Osteoblast (primary cell): ENCODE data around the gene CTTN. TPM values are rescaled to one million over a fixed set of nuclear protein-coding genes. Genes with fewer than 3 reads are reported as not detected.
A peak's percentile ranks its signal among the peaks of the same experiment; 100 is the strongest.

Experiments
- DNase-seq: peaks from one replicate; pipeline ENCODE4 v3.0.0; 2011; ENCODE audit warnings: low spot score, mixed read lengths; ENCODE audit not compliant: insufficient read length; ENCODE audit errors: missing footprints
- H2AFZ ChIP-seq: 2 replicates; pipeline ENCODE4 v1.6.0; 2011; ENCODE audit warnings: mild to moderate bottlenecking, low read length
- H3K27ac ChIP-seq: 2 replicates; pipeline ENCODE4 v1.5.1; 2011; ENCODE audit warnings: mild to moderate bottlenecking, low read depth, low read length, moderate library complexity
- H3K27me3 ChIP-seq: 2 replicates; pipeline ENCODE4 v1.6.0; 2012; ENCODE audit warnings: mild to moderate bottlenecking, control low read depth, inconsistent platforms, low read length, moderate library complexity; ENCODE audit not compliant: insufficient read depth
- H3K36me3 ChIP-seq: 2 replicates; pipeline ENCODE4 v1.5.1; 2011; ENCODE audit warnings: mild to moderate bottlenecking, low read length, control low read depth, moderate library complexity; ENCODE audit not compliant: insufficient read depth
- H3K4me1 ChIP-seq: 2 replicates; pipeline ENCODE4 v1.5.1; 2011; ENCODE audit warnings: mild to moderate bottlenecking, low read length, control low read depth, moderate library complexity; ENCODE audit not compliant: insufficient read depth
- H3K4me2 ChIP-seq: 2 replicates; pipeline ENCODE4 v1.6.0; 2011; ENCODE audit warnings: mild to moderate bottlenecking, low read length; ENCODE audit not compliant: insufficient read depth
- H3K4me3 ChIP-seq: fragments of 200-600 bp; sonication (generic); 3 replicates; pipeline ENCODE4 v1.5.1; 2012; ENCODE audit warnings: mild to moderate bottlenecking, low read length, inconsistent platforms; ENCODE audit not compliant: insufficient read depth
- H3K79me2 ChIP-seq: 2 replicates; pipeline ENCODE4 v1.6.0; 2012; ENCODE audit warnings: mild to moderate bottlenecking, low read length, control low read depth, inconsistent platforms; ENCODE audit not compliant: insufficient read depth
- H3K9me3 ChIP-seq: 2 replicates; pipeline ENCODE4 v1.5.1; 2011; ENCODE audit warnings: low read depth, low read length, control low read depth
- H4K20me1 ChIP-seq: 2 replicates; pipeline ENCODE4 v1.6.0; 2012; ENCODE audit warnings: mild to moderate bottlenecking, low read length, control low read depth; ENCODE audit not compliant: insufficient read depth
- total RNA-seq: library from RNA; depleted of rRNA; stranded (reverse); fragments of >200 nt; gene quantifications from 2 replicates; pipeline ENCODE4 v1.2.3, GENCODE V29; 2012
- TF ChIP-seq, protein P1 (sequence below): IDR thresholded peaks from 2 replicates; pipeline ENCODE4 v1.5.1; 2011; ENCODE audit warnings: mild to moderate bottlenecking, low read depth, low read length, moderate library complexity; ENCODE audit errors: extremely low read depth

Gene CTTN
- total RNA-seq, 1 donor, result 429 TPM

DNA sequence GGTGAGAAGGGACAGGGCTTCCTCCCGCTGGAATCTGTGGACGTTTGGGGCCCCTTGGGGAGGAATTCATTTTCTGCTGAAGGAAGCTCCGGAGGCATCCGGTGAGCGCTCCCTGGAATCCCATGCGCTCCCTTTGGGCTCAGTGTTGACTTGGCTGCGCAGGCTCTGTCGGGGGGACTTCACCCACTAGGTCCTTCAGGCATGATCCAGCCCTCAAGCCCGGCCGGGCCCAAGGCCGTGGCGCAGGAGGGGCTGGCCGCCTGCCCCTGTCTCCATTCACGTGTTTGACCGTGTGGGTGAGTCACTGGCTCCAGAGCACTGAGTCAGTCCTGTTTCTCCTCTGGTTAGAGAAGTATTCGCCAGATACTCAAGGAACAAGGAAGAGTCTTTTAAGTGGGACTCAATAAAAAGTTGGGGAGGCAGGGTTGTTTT lies 1.4 kb downstream of the CTTN start:
- Histone ChIP-seq H3K79me2 (peaks cover 85% of the 10 kb centered on the region), H3K27me3 (no peaks in the 10 kb centered on the region), H3K4me1 (peaks cover 25% of the 10 kb centered on the region), H3K27ac (peak overlapping the region; percentile 90), H3K4me2 (peak overlapping the region; percentile 96), H3K9me3 (no peaks in the 10 kb centered on the region), H3K4me3 (peak overlapping the region; percentile 83), H4K20me1 (peaks cover 49% of the 10 kb centered on the region), H3K36me3 (peaks cover 10% of the 10 kb centered on the region), H2AFZ (peak overlapping the region; percentile 71)
- peak; percentile 98 for DNase-seq
- TF ChIP-seq, protein P1, sequence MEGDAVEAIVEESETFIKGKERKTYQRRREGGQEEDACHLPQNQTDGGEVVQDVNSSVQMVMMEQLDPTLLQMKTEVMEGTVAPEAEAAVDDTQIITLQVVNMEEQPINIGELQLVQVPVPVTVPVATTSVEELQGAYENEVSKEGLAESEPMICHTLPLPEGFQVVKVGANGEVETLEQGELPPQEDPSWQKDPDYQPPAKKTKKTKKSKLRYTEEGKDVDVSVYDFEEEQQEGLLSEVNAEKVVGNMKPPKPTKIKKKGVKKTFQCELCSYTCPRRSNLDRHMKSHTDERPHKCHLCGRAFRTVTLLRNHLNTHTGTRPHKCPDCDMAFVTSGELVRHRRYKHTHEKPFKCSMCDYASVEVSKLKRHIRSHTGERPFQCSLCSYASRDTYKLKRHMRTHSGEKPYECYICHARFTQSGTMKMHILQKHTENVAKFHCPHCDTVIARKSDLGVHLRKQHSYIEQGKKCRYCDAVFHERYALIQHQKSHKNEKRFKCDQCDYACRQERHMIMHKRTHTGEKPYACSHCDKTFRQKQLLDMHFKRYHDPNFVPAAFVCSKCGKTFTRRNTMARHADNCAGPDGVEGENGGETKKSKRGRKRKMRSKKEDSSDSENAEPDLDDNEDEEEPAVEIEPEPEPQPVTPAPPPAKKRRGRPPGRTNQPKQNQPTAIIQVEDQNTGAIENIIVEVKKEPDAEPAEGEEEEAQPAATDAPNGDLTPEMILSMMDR, result no peak

DNA sequence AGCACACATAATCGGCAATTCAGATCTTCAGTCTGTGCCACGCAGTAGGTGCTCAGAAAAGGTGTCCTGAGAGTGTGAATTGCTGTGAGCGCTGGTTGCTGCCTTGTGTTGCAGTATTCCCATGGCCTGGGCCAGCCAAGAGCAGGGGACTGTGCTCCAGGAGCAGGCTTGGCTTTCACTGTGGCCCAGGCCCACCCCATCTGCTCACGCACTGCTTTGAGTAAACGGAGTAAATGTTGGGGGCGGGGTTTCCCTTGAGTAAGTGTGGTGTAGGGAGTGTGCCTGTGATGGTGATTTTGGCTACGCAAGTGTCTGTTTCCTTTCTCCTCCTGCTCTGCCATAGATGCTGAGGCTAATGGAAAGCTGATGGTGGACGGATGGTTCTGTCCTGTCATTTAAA lies 2.3 kb downstream of the CTTN start:
- Histone ChIP-seq H4K20me1 (peaks cover 58% of the 10 kb centered on the region), H3K4me1 (peaks cover 25% of the 10 kb centered on the region), H2AFZ (no peak overlapping the region), H3K4me3 (peak overlapping the region; percentile 83), H3K27me3 (no peaks in the 10 kb centered on the region), H3K36me3 (peaks cover 18% of the 10 kb centered on the region), H3K27ac (peak overlapping the region; percentile 90), H3K9me3 (no peaks in the 10 kb centered on the region), H3K79me2 (peaks cover 94% of the 10 kb centered on the region), H3K4me2 (peak overlapping the region; percentile 96)
- TF ChIP-seq, protein P1, result no peak
- DNase-seq, result peak; percentile 26

DNA sequence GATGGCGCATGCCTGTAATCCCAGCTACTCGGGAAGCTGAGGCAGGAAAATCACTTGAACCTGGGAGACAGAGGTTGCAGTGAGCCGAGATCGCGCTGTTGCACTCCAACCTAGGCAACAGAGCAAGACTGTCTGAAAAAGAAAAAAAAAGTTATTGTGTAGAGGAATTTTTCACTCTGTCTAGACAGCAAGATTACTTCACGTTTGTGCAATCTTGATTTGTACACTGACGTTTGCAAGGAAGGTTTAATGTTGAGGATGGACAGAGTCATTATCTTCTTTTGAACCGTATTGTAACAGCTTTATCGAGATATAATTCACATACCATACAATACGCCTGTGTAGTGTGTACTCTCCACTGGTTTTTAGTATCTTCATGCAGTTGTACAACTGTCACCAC lies 3.7 kb downstream of the CTTN start:
- Histone ChIP-seq H3K4me3 (no peak overlapping the region), H4K20me1 (peaks cover 69% of the 10 kb centered on the region), H3K79me2 (peaks cover 97% of the 10 kb centered on the region), H3K27ac (no peak overlapping the region), H3K4me1 (peaks cover 24% of the 10 kb centered on the region), H3K9me3 (no peaks in the 10 kb centered on the region), H2AFZ (no peak overlapping the region), H3K4me2 (no peak overlapping the region), H3K27me3 (no peaks in the 10 kb centered on the region), H3K36me3 (peaks cover 30% of the 10 kb centered on the region)
- peak; percentile 10 for DNase-seq
- TF ChIP-seq, protein P1, result no peak

DNA sequence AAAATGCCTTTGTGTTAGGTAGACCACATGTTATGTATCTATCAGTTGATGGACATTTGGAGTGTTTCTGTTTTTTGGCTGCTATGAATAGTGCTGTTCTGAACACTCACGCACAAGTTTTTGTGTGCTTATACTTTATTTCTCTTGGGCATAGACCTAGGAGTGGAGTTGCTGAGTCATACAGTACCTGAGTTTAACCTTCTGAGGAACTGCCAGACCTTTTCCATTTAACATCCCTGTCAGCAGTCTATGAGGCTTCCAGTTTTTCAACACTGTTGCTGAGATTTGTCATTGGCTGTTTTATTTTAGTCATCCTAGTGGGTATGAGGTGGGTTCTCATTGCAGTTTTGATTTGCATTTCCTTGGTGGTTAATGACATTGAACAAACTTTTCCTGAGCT lies 4.4 kb downstream of the CTTN start:
- peaks cover 36% of the 10 kb centered on the region for H3K36me3 ChIP-seq
- H3K4me1 ChIP-seq, result peaks cover 21% of the 10 kb centered on the region
- TF ChIP-seq, protein P1, result no peak
- H3K79me2 ChIP-seq, result peaks cover 97% of the 10 kb centered on the region
- DNase-seq, result peak; percentile 10
- no peaks in the 10 kb centered on the region for H3K27me3 ChIP-seq
- no peak overlapping the region for H2AFZ ChIP-seq
- H3K9me3 ChIP-seq, result no peaks in the 10 kb centered on the region
- peaks cover 76% of the 10 kb centered on the region for H4K20me1 ChIP-seq
- H3K4me2 ChIP-seq, result no peak overlapping the region
- no peak overlapping the region for H3K27ac ChIP-seq
- no peak overlapping the region for H3K4me3 ChIP-seq
